Neuron (in vitro differentiated cells): Measurements from ENCODE around the gene CPPED1.

Experiments
- H2AFZ ChIP-seq: one replicate; pipeline ENCODE4 v1.6.1; 2013; ENCODE audit warnings: low read depth, mild to moderate bottlenecking, inconsistent platforms, low read length, moderate library complexity
- H3K27me3 ChIP-seq: one replicate; pipeline ENCODE4 v1.6.1; 2013; ENCODE audit warnings: low read length; ENCODE audit not compliant: insufficient read depth
- H3K36me3 ChIP-seq: one replicate; pipeline ENCODE4 v1.6.1; 2013; ENCODE audit warnings: low read length; ENCODE audit not compliant: insufficient read depth
- H3K4me1 ChIP-seq: one replicate; pipeline ENCODE4 v1.6.1; 2013; ENCODE audit warnings: low read length; ENCODE audit not compliant: insufficient read depth
- H3K4me3 ChIP-seq: 2 replicates; pipeline ENCODE4 v1.5.1; 2013; ENCODE audit warnings: mild to moderate bottlenecking, low read length, moderate library complexity
- H3K9me3 ChIP-seq: one replicate; pipeline ENCODE4 v1.6.1; 2013; ENCODE audit warnings: low read length

The CPPED1 gene

GRCh38 chr16:12700161-12700560 is 103.5 kb downstream of the CPPED1 start:
- Histone ChIP-seq H3K9me3 (no peaks in the 10 kb centered on the region), H3K4me3 (no peak overlapping the region), H3K4me1 (no peaks in the 10 kb centered on the region), H3K27me3 (no peaks in the 10 kb centered on the region), H3K36me3 (no peaks in the 10 kb centered on the region), H2AFZ (no peak overlapping the region)

- H3K27me3 ChIP-seq = no peaks in the 10 kb centered on the region
- H3K4me3 ChIP-seq = no peak overlapping the region
- no peaks in the 10 kb centered on the region for H3K36me3 ChIP-seq
- H3K4me1 ChIP-seq = no peaks in the 10 kb centered on the region
- H3K9me3 ChIP-seq = no peaks in the 10 kb centered on the region
- H2AFZ ChIP-seq = no peak overlapping the region
These were observed 104.5 kb downstream of the CPPED1 start for GRCh38 chr16:12699161-12699560.

DNA sequence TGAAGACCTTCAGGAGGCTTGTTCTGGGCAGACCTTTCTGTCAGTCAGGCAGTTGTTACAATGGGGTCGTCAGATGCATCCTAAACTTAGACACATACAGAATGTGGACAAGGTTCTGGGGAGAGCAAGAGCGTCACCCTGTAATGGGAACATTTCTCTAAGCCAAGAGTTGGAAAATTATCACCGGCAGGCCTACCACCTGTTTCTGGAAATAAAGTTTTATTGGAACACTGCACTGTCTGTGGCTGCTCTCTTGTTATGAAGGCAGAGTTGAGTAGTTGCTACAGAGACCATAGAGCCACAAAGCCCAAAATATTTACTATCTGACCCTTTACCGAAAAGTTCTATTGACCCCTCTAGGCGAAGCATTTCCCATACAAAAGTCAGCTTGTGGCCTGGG is 106.2 kb downstream of the CPPED1 start:
- H3K36me3 ChIP-seq = no peaks in the 10 kb centered on the region
- no peak overlapping the region for H3K4me3 ChIP-seq
- H3K9me3 ChIP-seq = no peaks in the 10 kb centered on the region
- no peak overlapping the region for H2AFZ ChIP-seq
- H3K27me3 ChIP-seq = no peaks in the 10 kb centered on the region
- no peaks in the 10 kb centered on the region for H3K4me1 ChIP-seq

DNA sequence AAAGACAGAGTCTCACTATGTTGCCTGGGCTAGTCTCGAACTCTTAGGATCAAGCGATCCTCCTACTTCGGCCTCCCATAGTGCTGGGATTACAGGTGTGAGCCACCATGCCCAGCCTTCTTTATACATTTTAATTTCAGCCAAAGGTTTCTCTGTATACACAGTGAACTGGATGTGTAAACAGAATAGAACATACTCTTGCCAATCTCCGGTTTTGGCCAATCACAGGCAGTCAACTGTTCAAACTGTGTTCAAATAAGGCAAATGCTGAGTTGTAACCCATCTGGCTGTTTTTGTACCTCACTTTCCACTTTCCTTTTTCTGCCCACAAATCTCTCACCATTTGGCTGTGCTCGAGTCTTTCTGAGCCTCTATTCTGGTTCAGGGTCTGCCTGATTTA is 108.2 kb downstream of the CPPED1 start:
- Histone ChIP-seq H2AFZ (no peak overlapping the region), H3K9me3 (no peaks in the 10 kb centered on the region), H3K27me3 (no peaks in the 10 kb centered on the region), H3K36me3 (no peaks in the 10 kb centered on the region), H3K4me3 (no peak overlapping the region), H3K4me1 (no peaks in the 10 kb centered on the region)

DNA sequence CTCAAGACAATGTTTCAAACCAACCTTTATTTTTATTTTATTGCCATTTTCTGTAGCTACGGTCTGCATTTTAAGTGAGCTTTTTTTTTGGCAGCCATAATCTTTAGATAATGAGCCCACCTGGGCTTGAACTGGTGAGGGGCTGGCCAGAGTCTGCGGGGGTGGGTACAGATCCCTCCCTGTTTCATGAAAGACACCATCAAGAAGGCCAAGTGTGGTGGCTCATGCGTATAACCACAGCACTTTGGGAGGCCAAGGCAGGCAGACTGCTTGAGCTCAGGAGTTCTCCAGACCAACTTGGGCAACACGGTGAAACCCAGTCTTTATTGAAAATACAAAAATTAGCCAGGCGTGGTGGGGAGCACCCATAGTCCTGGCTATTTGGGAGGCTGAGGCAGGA is 113.7 kb downstream of the CPPED1 start:
- Histone ChIP-seq H3K9me3 (no peaks in the 10 kb centered on the region), H3K4me3 (no peak overlapping the region), H2AFZ (no peak overlapping the region), H3K36me3 (no peaks in the 10 kb centered on the region), H3K27me3 (no peaks in the 10 kb centered on the region), H3K4me1 (no peaks in the 10 kb centered on the region)

GRCh38 chr16:12688951-12689850 is 114.5 kb downstream of the CPPED1 start:
- H3K4me3 ChIP-seq = no peak overlapping the region
- no peak overlapping the region for H2AFZ ChIP-seq
- no peaks in the 10 kb centered on the region for H3K27me3 ChIP-seq
- no peaks in the 10 kb centered on the region for H3K9me3 ChIP-seq
- no peaks in the 10 kb centered on the region for H3K4me1 ChIP-seq
- H3K36me3 ChIP-seq = no peaks in the 10 kb centered on the region

- Histone ChIP-seq H3K36me3 (no peaks in the 10 kb centered on the region), H2AFZ (no peak overlapping the region), H3K4me3 (no peak overlapping the region), H3K27me3 (no peaks in the 10 kb centered on the region), H3K9me3 (no peaks in the 10 kb centered on the region), H3K4me1 (no peaks in the 10 kb centered on the region)
These were observed 117.9 kb downstream of the CPPED1 start for GRCh38 chr16:12685806-12686205.

DNA sequence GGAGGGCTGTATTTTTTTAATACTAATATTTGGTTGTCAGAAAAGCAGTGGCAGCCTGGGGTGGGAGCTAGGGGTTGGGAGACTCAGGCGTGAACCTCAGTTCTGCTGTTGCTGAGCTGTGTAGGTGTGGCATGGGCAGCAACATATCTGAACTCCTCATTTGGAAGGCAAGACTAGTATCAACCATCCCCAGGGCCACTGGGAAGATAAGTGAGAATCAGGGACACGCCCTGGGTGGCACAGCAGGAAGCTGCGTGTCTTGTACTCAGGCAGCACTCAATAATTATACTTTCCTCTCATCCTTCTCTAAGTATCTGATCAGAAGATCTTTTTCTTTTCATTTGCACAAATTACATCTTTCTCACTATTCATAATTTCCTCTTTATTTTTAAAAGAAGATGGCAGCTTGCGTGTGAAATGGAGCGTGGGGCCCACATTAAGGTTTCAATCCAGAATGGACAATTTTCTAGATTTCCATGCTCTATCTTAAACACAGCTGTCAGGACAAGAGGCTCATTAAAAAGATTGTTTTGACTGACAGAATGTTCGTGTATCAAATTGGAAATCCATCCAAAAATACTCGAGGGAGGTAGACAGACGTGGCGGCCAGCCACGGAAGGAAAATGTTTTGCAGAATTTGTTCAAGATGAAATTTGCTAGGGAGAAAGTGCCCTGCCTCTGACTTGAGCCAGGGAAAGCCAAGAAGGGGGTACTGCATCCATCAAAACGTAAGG is 121.1 kb downstream of the CPPED1 start:
- no peaks in the 10 kb centered on the region for H3K27me3 ChIP-seq
- H3K9me3 ChIP-seq = no peaks in the 10 kb centered on the region
- no peak overlapping the region for H2AFZ ChIP-seq
- no peak overlapping the region for H3K4me3 ChIP-seq
- H3K36me3 ChIP-seq = no peaks in the 10 kb centered on the region
- H3K4me1 ChIP-seq = no peaks in the 10 kb centered on the region

GRCh38 chr16:12681653-12682052 is 122.0 kb downstream of the CPPED1 start:
- no peaks in the 10 kb centered on the region for H3K9me3 ChIP-seq
- H2AFZ ChIP-seq = no peak overlapping the region
- no peaks in the 10 kb centered on the region for H3K36me3 ChIP-seq
- H3K27me3 ChIP-seq = no peaks in the 10 kb centered on the region
- H3K4me1 ChIP-seq = no peaks in the 10 kb centered on the region
- no peak overlapping the region for H3K4me3 ChIP-seq

GRCh38 chr16:12680531-12680930 is 123.2 kb downstream of the CPPED1 start:
- Histone ChIP-seq H3K4me3 (no peak overlapping the region), H3K27me3 (no peaks in the 10 kb centered on the region), H3K9me3 (no peaks in the 10 kb centered on the region), H2AFZ (no peak overlapping the region), H3K4me1 (no peaks in the 10 kb centered on the region), H3K36me3 (no peaks in the 10 kb centered on the region)

GRCh38 chr16:12679660-12680272 is 123.9 kb downstream of the CPPED1 start:
- Histone ChIP-seq H3K36me3 (no peaks in the 10 kb centered on the region), H2AFZ (no peak overlapping the region), H3K4me1 (no peaks in the 10 kb centered on the region), H3K9me3 (no peaks in the 10 kb centered on the region), H3K27me3 (no peaks in the 10 kb centered on the region), H3K4me3 (no peak overlapping the region)

DNA sequence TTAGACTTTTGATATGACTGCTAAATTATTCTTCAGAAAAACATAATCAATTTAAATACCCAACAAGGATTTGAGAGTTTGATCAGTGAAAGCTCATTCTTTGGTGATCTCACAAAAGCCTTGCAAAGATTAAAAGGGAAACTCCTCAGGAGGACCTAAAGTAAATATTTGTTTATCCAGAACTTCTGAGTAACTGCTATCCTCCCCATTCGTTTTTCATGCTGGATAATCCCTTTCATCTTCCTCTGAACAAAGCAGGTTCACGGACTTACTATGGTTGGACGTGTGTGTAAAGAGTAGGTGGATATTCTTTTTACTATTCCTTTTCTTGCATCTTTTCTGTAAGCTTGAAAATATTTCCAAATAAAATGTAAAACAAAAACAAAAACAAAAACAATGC is 124.7 kb downstream of the CPPED1 start:
- Histone ChIP-seq H2AFZ (no peak overlapping the region), H3K27me3 (no peaks in the 10 kb centered on the region), H3K36me3 (no peaks in the 10 kb centered on the region), H3K9me3 (no peaks in the 10 kb centered on the region), H3K4me3 (no peak overlapping the region), H3K4me1 (no peaks in the 10 kb centered on the region)

DNA sequence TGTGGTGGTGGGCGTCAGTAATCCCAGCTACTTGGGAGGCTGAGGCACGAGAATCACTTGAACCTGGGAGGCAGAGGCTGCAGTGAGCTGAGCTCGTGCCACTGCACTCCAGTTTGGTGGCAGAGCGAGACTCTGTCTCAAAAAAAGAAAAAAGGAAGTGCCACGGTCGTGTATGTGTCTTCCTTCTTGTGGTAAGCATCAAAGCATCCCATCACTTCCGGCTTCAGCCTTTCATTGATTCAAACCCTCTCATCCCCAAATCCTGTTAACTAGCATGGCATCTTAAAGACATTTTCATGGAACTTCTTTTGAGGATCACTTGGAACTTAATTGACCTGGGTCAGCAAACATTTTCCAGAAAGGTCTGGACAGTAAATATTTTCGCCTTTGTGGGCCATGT is 126.2 kb downstream of the CPPED1 start:
- Histone ChIP-seq H3K27me3 (no peaks in the 10 kb centered on the region), H3K4me1 (no peaks in the 10 kb centered on the region), H2AFZ (no peak overlapping the region), H3K4me3 (no peak overlapping the region), H3K9me3 (no peaks in the 10 kb centered on the region), H3K36me3 (no peaks in the 10 kb centered on the region)
